Measurements from ENCODE around the gene USP48. TPM values are rescaled to one million over a fixed set of nuclear protein-coding genes. Genes with fewer than 3 reads are reported as not detected.
A peak's percentile ranks its signal among the peaks of the same experiment; 100 is the strongest.

Gene USP48
- total and polyA plus RNA-seq, 2 of the 13 experiments (the other 11 are each of a cell fraction or from before 2014, with no cell fraction given) = 30.4 to 30.7 TPM

DNA sequence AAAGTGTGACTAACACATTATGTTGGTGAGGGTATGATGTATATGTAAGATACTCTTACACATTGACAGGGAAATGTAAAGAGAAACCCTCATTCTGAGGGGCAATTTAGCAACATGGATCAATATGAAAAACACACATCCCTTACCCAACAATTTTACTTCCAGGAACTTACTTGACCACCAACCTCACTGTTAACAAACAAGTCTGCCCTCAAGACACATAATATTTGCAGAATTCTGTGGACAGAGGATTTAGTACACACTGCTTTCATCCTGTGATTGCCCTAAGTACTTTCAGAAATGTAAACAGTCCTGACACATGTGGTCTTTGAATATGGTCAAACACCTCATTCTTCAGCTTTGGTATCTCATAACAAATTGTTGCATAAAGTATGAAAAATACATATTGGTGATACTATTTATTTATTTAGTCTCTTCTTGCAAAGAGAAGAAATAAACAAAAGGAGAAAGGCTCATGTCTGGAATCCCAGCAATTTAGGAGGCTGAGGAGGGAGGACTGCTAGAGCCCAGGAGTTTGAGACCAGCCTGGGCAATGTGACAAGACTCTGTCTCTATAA lies 6.9 kb downstream of the USP48 start (continued):
- TF ChIP-seq, protein P1, sequence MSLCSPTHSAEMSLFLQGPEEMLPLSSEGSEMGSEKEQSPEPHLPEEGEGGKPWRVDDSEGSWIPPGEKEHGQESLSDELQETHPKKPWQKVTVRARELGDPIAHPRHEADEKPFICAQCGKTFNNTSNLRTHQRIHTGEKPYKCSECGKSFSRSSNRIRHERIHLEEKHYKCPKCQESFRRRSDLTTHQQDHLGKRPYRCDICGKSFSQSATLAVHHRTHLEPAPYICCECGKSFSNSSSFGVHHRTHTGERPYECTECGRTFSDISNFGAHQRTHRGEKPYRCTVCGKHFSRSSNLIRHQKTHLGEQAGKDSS (CRISPR knock-in tag; IDR thresholded peaks at IDR 0.05; ENCODE audit: borderline replicate concordance, low read depth) = no peak
- TF ChIP-seq ZNF629 (CRISPR knock-in tag; conservative IDR thresholded peaks at IDR 0.05) = no peak
- TF ChIP-seq GZF1 (CRISPR knock-in tag; IDR thresholded peaks at IDR 0.05) = no peak
- no peak for TF ChIP-seq ZSCAN21 (CRISPR knock-in tag; IDR thresholded peaks at IDR 0.05; ENCODE audit: borderline replicate concordance)
- 0 out of 2 replicates have a peak, but pooled peaks have one; percentile 32 for TF ChIP-seq REPIN1 (CRISPR knock-in tag; IDR thresholded peaks at IDR 0.05; ENCODE audit: borderline replicate concordance, low read depth)
- TF ChIP-seq, protein P2, sequence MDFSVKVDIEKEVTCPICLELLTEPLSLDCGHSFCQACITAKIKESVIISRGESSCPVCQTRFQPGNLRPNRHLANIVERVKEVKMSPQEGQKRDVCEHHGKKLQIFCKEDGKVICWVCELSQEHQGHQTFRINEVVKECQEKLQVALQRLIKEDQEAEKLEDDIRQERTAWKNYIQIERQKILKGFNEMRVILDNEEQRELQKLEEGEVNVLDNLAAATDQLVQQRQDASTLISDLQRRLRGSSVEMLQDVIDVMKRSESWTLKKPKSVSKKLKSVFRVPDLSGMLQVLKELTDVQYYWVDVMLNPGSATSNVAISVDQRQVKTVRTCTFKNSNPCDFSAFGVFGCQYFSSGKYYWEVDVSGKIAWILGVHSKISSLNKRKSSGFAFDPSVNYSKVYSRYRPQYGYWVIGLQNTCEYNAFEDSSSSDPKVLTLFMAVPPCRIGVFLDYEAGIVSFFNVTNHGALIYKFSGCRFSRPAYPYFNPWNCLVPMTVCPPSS (IDR thresholded peaks at IDR 0.05) = no peak
- no peak for TF ChIP-seq ARNT2 (CRISPR knock-in tag; IDR thresholded peaks at IDR 0.05; ENCODE audit: low read depth)
- no peak for TF ChIP-seq ZSCAN25 (CRISPR knock-in tag; IDR thresholded peaks at IDR 0.05)
- TF ChIP-seq, protein P3, sequence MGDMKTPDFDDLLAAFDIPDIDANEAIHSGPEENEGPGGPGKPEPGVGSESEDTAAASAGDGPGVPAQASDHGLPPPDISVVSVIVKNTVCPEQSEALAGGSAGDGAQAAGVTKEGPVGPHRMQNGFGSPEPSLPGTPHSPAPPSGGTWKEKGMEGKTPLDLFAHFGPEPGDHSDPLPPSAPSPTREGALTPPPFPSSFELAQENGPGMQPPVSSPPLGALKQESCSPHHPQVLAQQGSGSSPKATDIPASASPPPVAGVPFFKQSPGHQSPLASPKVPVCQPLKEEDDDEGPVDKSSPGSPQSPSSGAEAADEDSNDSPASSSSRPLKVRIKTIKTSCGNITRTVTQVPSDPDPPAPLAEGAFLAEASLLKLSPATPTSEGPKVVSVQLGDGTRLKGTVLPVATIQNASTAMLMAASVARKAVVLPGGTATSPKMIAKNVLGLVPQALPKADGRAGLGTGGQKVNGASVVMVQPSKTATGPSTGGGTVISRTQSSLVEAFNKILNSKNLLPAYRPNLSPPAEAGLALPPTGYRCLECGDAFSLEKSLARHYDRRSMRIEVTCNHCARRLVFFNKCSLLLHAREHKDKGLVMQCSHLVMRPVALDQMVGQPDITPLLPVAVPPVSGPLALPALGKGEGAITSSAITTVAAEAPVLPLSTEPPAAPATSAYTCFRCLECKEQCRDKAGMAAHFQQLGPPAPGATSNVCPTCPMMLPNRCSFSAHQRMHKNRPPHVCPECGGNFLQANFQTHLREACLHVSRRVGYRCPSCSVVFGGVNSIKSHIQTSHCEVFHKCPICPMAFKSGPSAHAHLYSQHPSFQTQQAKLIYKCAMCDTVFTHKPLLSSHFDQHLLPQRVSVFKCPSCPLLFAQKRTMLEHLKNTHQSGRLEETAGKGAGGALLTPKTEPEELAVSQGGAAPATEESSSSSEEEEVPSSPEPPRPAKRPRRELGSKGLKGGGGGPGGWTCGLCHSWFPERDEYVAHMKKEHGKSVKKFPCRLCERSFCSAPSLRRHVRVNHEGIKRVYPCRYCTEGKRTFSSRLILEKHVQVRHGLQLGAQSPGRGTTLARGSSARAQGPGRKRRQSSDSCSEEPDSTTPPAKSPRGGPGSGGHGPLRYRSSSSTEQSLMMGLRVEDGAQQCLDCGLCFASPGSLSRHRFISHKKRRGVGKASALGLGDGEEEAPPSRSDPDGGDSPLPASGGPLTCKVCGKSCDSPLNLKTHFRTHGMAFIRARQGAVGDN (CRISPR knock-in tag; IDR thresholded peaks at IDR 0.05) = no peak
- TF ChIP-seq ZBTB1 (CRISPR knock-in tag; IDR thresholded peaks at IDR 0.05; ENCODE audit: borderline replicate concordance) = no peak
- TF ChIP-seq NCOA1 (CRISPR knock-in tag; IDR thresholded peaks at IDR 0.05) = no peak
- TF ChIP-seq SMAD3 (CRISPR knock-in tag; IDR thresholded peaks at IDR 0.05) = peak; percentile 97
- no peak for TF ChIP-seq JUN (CRISPR knock-in tag; IDR thresholded peaks at IDR 0.05)
- TF ChIP-seq ZNF775 (CRISPR knock-in tag; IDR thresholded peaks at IDR 0.05; ENCODE audit: borderline replicate concordance) = no peak
- TF ChIP-seq, protein P4, sequence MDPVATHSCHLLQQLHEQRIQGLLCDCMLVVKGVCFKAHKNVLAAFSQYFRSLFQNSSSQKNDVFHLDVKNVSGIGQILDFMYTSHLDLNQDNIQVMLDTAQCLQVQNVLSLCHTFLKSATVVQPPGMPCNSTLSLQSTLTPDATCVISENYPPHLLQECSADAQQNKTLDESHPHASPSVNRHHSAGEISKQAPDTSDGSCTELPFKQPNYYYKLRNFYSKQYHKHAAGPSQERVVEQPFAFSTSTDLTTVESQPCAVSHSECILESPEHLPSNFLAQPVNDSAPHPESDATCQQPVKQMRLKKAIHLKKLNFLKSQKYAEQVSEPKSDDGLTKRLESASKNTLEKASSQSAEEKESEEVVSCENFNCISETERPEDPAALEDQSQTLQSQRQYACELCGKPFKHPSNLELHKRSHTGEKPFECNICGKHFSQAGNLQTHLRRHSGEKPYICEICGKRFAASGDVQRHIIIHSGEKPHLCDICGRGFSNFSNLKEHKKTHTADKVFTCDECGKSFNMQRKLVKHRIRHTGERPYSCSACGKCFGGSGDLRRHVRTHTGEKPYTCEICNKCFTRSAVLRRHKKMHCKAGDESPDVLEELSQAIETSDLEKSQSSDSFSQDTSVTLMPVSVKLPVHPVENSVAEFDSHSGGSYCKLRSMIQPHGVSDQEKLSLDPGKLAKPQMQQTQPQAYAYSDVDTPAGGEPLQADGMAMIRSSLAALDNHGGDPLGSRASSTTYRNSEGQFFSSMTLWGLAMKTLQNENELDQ (CRISPR knock-in tag; IDR thresholded peaks at IDR 0.05; ENCODE audit: borderline replicate concordance) = no peak
- no peak for TF ChIP-seq ZNF232 (CRISPR knock-in tag; IDR thresholded peaks at IDR 0.05; ENCODE audit: borderline replicate concordance)
- peak; percentile 14; the same call in 1 of the 2 replicates for TF ChIP-seq CREB1 (IDR thresholded peaks at IDR 0.05)
- peak; percentile 85 for TF ChIP-seq CREB1 (CRISPR knock-in tag; IDR thresholded peaks at IDR 0.05)
- no peak for TF ChIP-seq ZNF30 (CRISPR knock-in tag; IDR thresholded peaks at IDR 0.05)
- no peak for TF ChIP-seq ZNF616 (CRISPR knock-in tag; IDR thresholded peaks at IDR 0.05; ENCODE audit: low read depth)
- no peak for TF ChIP-seq JDP2 (CRISPR knock-in tag; IDR thresholded peaks at IDR 0.05; ENCODE audit: borderline replicate concordance)
- no peak for TF ChIP-seq ZNF138 (CRISPR knock-in tag; IDR thresholded peaks at IDR 0.05; ENCODE audit: low read depth)
- TF ChIP-seq ZNF383 (CRISPR knock-in tag; IDR thresholded peaks at IDR 0.05; ENCODE audit: borderline replicate concordance) = no peak
